NCI-H460 (cell line): ENCODE data around the gene CLCA1. TPM values are rescaled to one million over a fixed set of nuclear protein-coding genes. Genes with fewer than 3 reads are reported as not detected.

Experiments used
- DNase-seq: peaks from one replicate; pipeline ENCODE4 v3.0.0-alpha.2; 2016; ENCODE audit warnings: low read depth; ENCODE audit errors: extremely low read depth
- polyA plus RNA-seq: library from polyadenylated mRNA; depleted of rRNA; stranded (reverse); fragments of >200 nt; gene quantifications from 2 replicates; pipeline ENCODE4 v1.2.3, GENCODE V29; 2014; cell fraction: nucleus; rRNA removed
- total RNA-seq: library from RNA; depleted of rRNA; stranded (reverse); fragments of >200 nt; shearing (Covaris generic); gene quantifications from 2 replicates; pipeline ENCODE4 v1.2.3, GENCODE V29; 2014; rRNA removed

CLCA1 gene
- total RNA-seq = not detected in 2 replicates
- polyA plus RNA-seq = not detected in 2 replicates

GRCh38 chr1:86468501-86468977 lies at the start of gene CLCA1:
TSS of gene CLCA1 (plus strand) at chr1:86468927. CDS start at chr1:86468972, 45 bp downstream.
- no peak for DNase-seq

- DNase-seq = no peak
These were observed 49.3 kb upstream of the CLCA1 start for GRCh38 chr1:86419277-86419903.

- DNase-seq = no peak
These were observed 47.0 kb upstream of the CLCA1 start for GRCh38 chr1:86421601-86422280.

- DNase-seq = no peak
These were observed 45.3 kb upstream of the CLCA1 start for GRCh38 chr1:86423473-86423872.

GRCh38 chr1:86423873-86424272 lies 44.9 kb upstream of the CLCA1 start, which contains the start of gene CLCA2:
TSS of gene CLCA2 (plus strand) at chr1:86424171. CDS start at chr1:86424248, 77 bp downstream.
- no peak for DNase-seq

- no peak for DNase-seq
These were observed 39.5 kb upstream of the CLCA1 start for GRCh38 chr1:86429122-86429725.

- peak; percentile 49 for DNase-seq
These were observed 38.9 kb upstream of the CLCA1 start for GRCh38 chr1:86429835-86430234.

- no peak for DNase-seq
These were observed 38.4 kb upstream of the CLCA1 start for GRCh38 chr1:86430376-86430775.

- DNase-seq = no peak
These were observed 34.7 kb upstream of the CLCA1 start for GRCh38 chr1:86434059-86434458.

- DNase-seq = no peak
These were observed 33.4 kb upstream of the CLCA1 start for GRCh38 chr1:86435327-86435726.

GRCh38 chr1:86436041-86436440 lies 32.7 kb upstream of the CLCA1 start:
- DNase-seq = no peak

- DNase-seq = no peak
These were observed 27.1 kb upstream of the CLCA1 start for GRCh38 chr1:86441581-86441980.

- no peak for DNase-seq
These were observed 26.7 kb upstream of the CLCA1 start for GRCh38 chr1:86441997-86442396.

GRCh38 chr1:86445919-86446318 lies 22.8 kb upstream of the CLCA1 start:
- DNase-seq = no peak

- DNase-seq = no peak
These were observed 21.4 kb upstream of the CLCA1 start for GRCh38 chr1:86447198-86447790.

- no peak for DNase-seq
These were observed 20.1 kb upstream of the CLCA1 start for GRCh38 chr1:86448670-86449069.

GRCh38 chr1:86449103-86449502 lies 19.6 kb upstream of the CLCA1 start:
- DNase-seq = no peak

GRCh38 chr1:86450847-86451246 lies 17.9 kb upstream of the CLCA1 start:
- DNase-seq = no peak

- no peak for DNase-seq
These were observed 15.1 kb upstream of the CLCA1 start for GRCh38 chr1:86453664-86454063.

GRCh38 chr1:86455073-86455472 lies 13.7 kb upstream of the CLCA1 start:
- DNase-seq = no peak

GRCh38 chr1:86460998-86461397 lies 7.7 kb upstream of the CLCA1 start:
- no peak for DNase-seq
